HepG2 (cell line): ENCODE measurements around the gene ZBTB20. TPM values are rescaled to one million over a fixed set of nuclear protein-coding genes. Genes with fewer than 3 reads are reported as not detected.
A peak's percentile ranks its signal among the peaks of the same experiment; 100 is the strongest.

Source experiments
- CAMTA2 ChIP-seq: sonication (generic); formaldehyde crosslinking; IDR thresholded peaks from 2 replicates; pipeline ENCODE4 v1.4.0; 2020; ENCODE audit warnings: mild to moderate bottlenecking, missing genetic modification reagents, borderline replicate concordance
- GTF2F1 ChIP-seq: fragments of 150-350 bp; IDR thresholded peaks from 2 replicates; pipeline ENCODE4 v1.6.1; 2014; ENCODE audit warnings: low read length
- KLF6 ChIP-seq: IDR thresholded peaks from 2 replicates; pipeline ENCODE4 v1.8.0; 2016; ENCODE audit warnings: missing biosample characterization, missing genetic modification reagents
- MEIS2 ChIP-seq: sonication (generic); formaldehyde crosslinking; IDR thresholded peaks from 2 replicates; pipeline ENCODE4 v1.9.0; 2021; ENCODE audit warnings: mild to moderate bottlenecking, missing genetic modification reagents
- MLLT10 ChIP-seq: sonication (generic); formaldehyde crosslinking; IDR thresholded peaks from 2 replicates; pipeline ENCODE4 v1.4.0; 2020; ENCODE audit warnings: missing genetic modification reagents
- NFAT5 ChIP-seq: sonication (generic); formaldehyde crosslinking; IDR thresholded peaks from 2 replicates; pipeline ENCODE4 v1.4.0; 2020; ENCODE audit warnings: missing genetic modification reagents
- PRDM15 ChIP-seq: sonication (generic); formaldehyde crosslinking; IDR thresholded peaks from 2 replicates; pipeline ENCODE4 v1.4.0; 2020; ENCODE audit warnings: missing genetic modification reagents
- SKI ChIP-seq: fragments of 450-650 bp; IDR thresholded peaks from one replicate; pipeline ENCODE4 v1.6.1; 2018; ENCODE audit warnings: mild to moderate bottlenecking; ENCODE audit not compliant: partially characterized antibody
- TCF7L2 ChIP-seq: IDR thresholded peaks from 2 replicates; pipeline ENCODE4 v1.6.1; 2011; ENCODE audit warnings: mild to moderate bottlenecking, low read depth, low read length, moderate library complexity
- TRIM22 ChIP-seq: fragments of 450-650 bp; IDR thresholded peaks from 2 replicates; pipeline ENCODE4 v1.6.1; 2017
- XRCC5 ChIP-seq: fragments of 200-400 bp; formaldehyde crosslinking; optimal IDR thresholded peaks from 2 replicates; pipeline ENCODE3; 2017; ENCODE audit warnings: mild to moderate bottlenecking, low read length
- ZBTB2 ChIP-seq: sonication (generic); formaldehyde crosslinking; IDR thresholded peaks from 2 replicates; pipeline ENCODE4 v1.8.0; 2022; ENCODE audit warnings: low read depth, missing genetic modification reagents
- ZMYM3 ChIP-seq: sonication (generic); formaldehyde crosslinking; IDR thresholded peaks from 2 replicates; pipeline ENCODE4 v1.5.1; 2020; ENCODE audit warnings: mild to moderate bottlenecking, missing genetic modification reagents
- ZNF124 ChIP-seq: sonication (generic); formaldehyde crosslinking; IDR thresholded peaks from 2 replicates; pipeline ENCODE4 v1.4.0; 2020; ENCODE audit warnings: missing genetic modification reagents
- ZNF180 ChIP-seq: sonication (generic); formaldehyde crosslinking; IDR thresholded peaks from 2 replicates; pipeline ENCODE4 v1.4.0; 2020; ENCODE audit warnings: low read depth, missing genetic modification reagents, borderline replicate concordance
- ZNF567 ChIP-seq: sonication (generic); formaldehyde crosslinking; IDR thresholded peaks from 2 replicates; pipeline ENCODE4 v1.8.1; 2023; ENCODE audit warnings: mild to moderate bottlenecking, missing genetic modification reagents, borderline replicate concordance
- polyA plus RNA-seq, 8 experiments: library from polyadenylated mRNA; depleted of rRNA in 3 of 8; stranded (reverse) in 7 of 8; unstranded in 1 of 8; fragments of >200 nt; fragmentation: Illumina TruSeq in 4 of 8; extraction: Trizol in 4 of 8; gene quantifications; 2 replicates each; pipeline versions ENCODE4 v1.2.1 to v1.2.3, GENCODE V29; 2011 to 2016; ENCODE audit warnings: low read depth in 4 of 8, missing spikeins in 1 of 8, mixed read lengths in 1 of 8; ENCODE audit not compliant: insufficient read depth in 1 of 8
- total RNA-seq, 5 experiments: library from RNA; depleted of rRNA; stranded (reverse); fragments of >200 nt; fragmentation: Illumina TruSeq; extraction: Trizol; gene quantifications; 2 replicates each; pipeline ENCODE4 v1.2.3, GENCODE V29; 2016; ENCODE audit warnings: low read depth in 1 of 5
- TF ChIP-seq, protein P1 (sequence below): sonication (generic); formaldehyde crosslinking; IDR thresholded peaks from 2 replicates; pipeline ENCODE4 v1.8.1; 2023; ENCODE audit warnings: missing genetic modification reagents, mild to moderate bottlenecking, borderline replicate concordance

The ZBTB20 gene
- total and polyA plus RNA-seq, 2 of the 13 experiments (the other 11 are each of a cell fraction or from before 2014, with no cell fraction given): 1.9 to 8.8 TPM

DNA sequence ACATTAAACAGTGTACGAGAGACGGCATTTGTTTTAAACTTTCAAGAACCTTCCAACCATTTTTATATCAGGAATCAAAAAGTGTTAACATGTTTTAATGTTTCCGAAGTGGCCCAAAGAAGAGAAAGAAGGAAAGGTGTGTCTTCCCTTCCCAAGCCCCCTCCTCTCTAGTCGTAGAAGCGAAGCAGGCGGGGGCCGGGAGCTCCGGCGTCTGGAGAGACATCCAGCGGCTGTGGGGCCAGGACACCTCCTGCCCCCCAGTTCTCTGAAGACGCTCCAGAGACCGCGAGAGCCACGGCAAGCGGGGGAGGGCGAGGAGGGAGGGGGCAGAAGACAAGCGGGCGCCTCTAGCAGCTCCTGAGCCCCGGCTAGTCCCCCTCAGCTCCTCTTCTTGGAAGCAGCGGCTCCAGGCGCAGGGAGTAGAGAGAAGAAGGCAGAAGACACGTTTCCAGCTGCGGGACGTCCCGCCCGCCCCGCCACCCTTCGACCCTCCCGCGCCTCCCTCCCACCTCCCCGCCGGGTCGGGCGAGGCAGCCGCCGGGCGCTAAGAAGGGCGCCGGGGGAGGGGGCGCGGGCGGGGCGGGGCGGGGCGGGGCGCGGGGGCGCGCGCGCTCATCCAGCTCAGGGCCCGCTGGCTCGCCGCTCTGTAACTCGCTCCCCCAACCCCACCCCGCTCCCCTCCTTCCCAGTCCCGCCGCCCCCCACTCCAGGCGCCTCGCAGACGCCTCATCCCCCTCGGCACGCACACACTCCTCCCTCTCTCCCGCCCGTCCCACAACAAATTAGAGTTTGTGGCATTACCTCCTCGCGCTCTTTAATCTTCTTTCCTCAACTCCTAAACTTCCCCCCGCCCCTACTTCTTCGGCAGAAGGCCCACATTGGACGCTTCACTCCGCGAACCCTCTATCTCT, at the start of gene ZBTB20 (continued):
- TF ChIP-seq ZNF124 (CRISPR knock-in tag): no peak
- TF ChIP-seq MEIS2 (CRISPR knock-in tag): peak; percentile 27; the same call in 1 of the 2 replicates
- no peak for TF ChIP-seq PRDM15 (CRISPR knock-in tag)
- peak; percentile 14 for TF ChIP-seq SKI
- TF ChIP-seq KLF6 (CRISPR knock-in tag): no peak
- TF ChIP-seq TRIM22: no peak
- TF ChIP-seq MLLT10 (CRISPR knock-in tag): no peak
- no peak for TF ChIP-seq ZBTB2 (CRISPR knock-in tag)
- TF ChIP-seq, protein P1, sequence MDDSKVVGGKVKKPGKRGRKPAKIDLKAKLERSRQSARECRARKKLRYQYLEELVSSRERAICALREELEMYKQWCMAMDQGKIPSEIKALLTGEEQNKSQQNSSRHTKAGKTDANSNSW (CRISPR knock-in tag): no peak
- TF ChIP-seq TCF7L2: no peak
- TF ChIP-seq ZNF567: no peak
- no peak for TF ChIP-seq ZMYM3 (CRISPR knock-in tag)
- TF ChIP-seq NFAT5 (CRISPR knock-in tag): no peak
- no peak for TF ChIP-seq CAMTA2 (CRISPR knock-in tag)
- TF ChIP-seq ZNF180 (CRISPR knock-in tag): no peak
- TF ChIP-seq XRCC5: no peak
- no peak for TF ChIP-seq GTF2F1
